CD8-positive, alpha-beta memory T cell (primary cell): Measurements from ENCODE around the gene CD164L2. TPM values are rescaled to one million over a fixed set of nuclear protein-coding genes. Genes with fewer than 3 reads are reported as not detected.

Source experiments
- CTCF ChIA-PET: fragments of 350-600 bp; sonication (Branson Sonifier 250); formaldehyde crosslinking; loops from one replicate; lab custom pipeline; 2021; ENCODE audit warnings: antibody characterized with exemption; lab: Charles Lee
- POLR2A ChIA-PET: fragments of 350-600 bp; sonication (Branson Sonifier 250); formaldehyde crosslinking; loops from one replicate; lab custom pipeline; 2021; ENCODE audit warnings: antibody characterized with exemption; lab: Charles Lee
- DNase-seq, 5 donors: peaks; one replicate each; pipeline versions ENCODE4 v3.0.0 to v3.0.0-alpha.2; 2020 to 2022; ENCODE audit warnings: mixed read lengths in 1 of 5
- H3K27ac ChIP-seq: one replicate; pipeline ENCODE4 v1.7.0; 2013; ENCODE audit warnings: low read depth, mild to moderate bottlenecking, low read length, moderate library complexity
- H3K27me3 ChIP-seq: 2 replicates; pipeline ENCODE4 v1.7.0; 2013; ENCODE audit warnings: low read length, mild to moderate bottlenecking; ENCODE audit not compliant: insufficient read depth, poor library complexity, severe bottlenecking
- H3K36me3 ChIP-seq: 2 replicates; pipeline ENCODE4 v1.7.0; 2013; ENCODE audit warnings: mild to moderate bottlenecking, low read length, moderate library complexity; ENCODE audit not compliant: insufficient read depth
- H3K4me1 ChIP-seq: 2 replicates; pipeline ENCODE4 v1.7.0; 2013; ENCODE audit warnings: mild to moderate bottlenecking, low read length, moderate library complexity; ENCODE audit not compliant: insufficient read depth
- H3K4me3 ChIP-seq: 2 replicates; pipeline ENCODE4 v1.7.0; 2013; ENCODE audit warnings: mild to moderate bottlenecking, low read length
- H3K9me3 ChIP-seq: 2 replicates; pipeline ENCODE4 v1.7.0; 2013; ENCODE audit warnings: mild to moderate bottlenecking, low read length
- H3K27ac Mint-ChIP-seq, 8 donors: one replicate each; pipeline ENCODE4 v1.8.0; 2020 to 2021; ENCODE audit warnings: mixed read lengths in 8 of 8, mild to moderate bottlenecking in 6 of 8, inconsistent platforms in 3 of 8, moderate library complexity in 3 of 8
- H3K27me3 Mint-ChIP-seq, 2 donors: one replicate each; pipeline ENCODE4 v1.8.0; 2020 to 2021; ENCODE audit warnings: mixed read lengths in 2 of 2, mild to moderate bottlenecking in 1 of 2, moderate library complexity in 1 of 2
- H3K36me3 Mint-ChIP-seq, 3 donors: one replicate each; pipeline ENCODE4 v1.8.0; 2020 to 2021; ENCODE audit warnings: mixed read lengths in 3 of 3, inconsistent platforms in 1 of 3, mild to moderate bottlenecking in 1 of 3
- H3K4me1 Mint-ChIP-seq, 3 donors: one replicate each; pipeline ENCODE4 v1.8.0; 2020 to 2021; ENCODE audit warnings: mixed read lengths in 3 of 3, inconsistent platforms in 1 of 3, mild to moderate bottlenecking in 1 of 3
- H3K4me3 Mint-ChIP-seq, 7 donors: one replicate each; pipeline ENCODE4 v1.8.0; 2020 to 2021; ENCODE audit warnings: mixed read lengths in 7 of 7, mild to moderate bottlenecking in 6 of 7, moderate library complexity in 4 of 7, inconsistent platforms in 2 of 7
- H3K9me3 Mint-ChIP-seq, 5 donors: one replicate each; pipeline ENCODE4 v1.8.0; 2020 to 2022; ENCODE audit warnings: mixed read lengths in 5 of 5, mild to moderate bottlenecking in 3 of 5, moderate library complexity in 2 of 5, inconsistent platforms in 1 of 5
- polyA plus RNA-seq: library from polyadenylated mRNA; unstranded; fragments of 300-500 nt; fragmentation: Illumina TruSeq; gene quantifications from one replicate; pipeline ENCODE4 v1.2.3, GENCODE V29; 2021
- total RNA-seq, 2 experiments: library from RNA; stranded (reverse); gene quantifications; one replicate each; pipeline ENCODE4 v1.2.3, GENCODE V29; 2021

The CD164L2 gene
- total and polyA plus RNA-seq, 3 experiments from 2014 or later, result not detected

DNA sequence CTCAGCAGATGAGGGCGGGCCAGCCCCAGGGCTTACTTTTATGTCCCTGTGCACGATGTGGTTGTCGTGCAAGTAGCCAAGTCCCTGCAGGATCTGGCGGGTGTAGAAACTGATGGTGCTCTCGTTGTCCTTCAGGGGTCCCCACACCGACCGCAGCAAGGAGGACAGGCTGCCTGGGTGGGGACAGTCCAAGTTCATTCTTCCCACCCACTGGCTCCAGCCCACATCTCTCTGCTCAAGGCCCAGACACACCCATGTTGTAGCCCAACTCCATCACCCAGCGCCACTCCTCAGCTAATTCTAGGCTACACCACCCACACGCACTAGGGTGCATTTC lies 23.3 kb downstream of the CD164L2 start:
- H3K9me3 ChIP-seq, result no peaks in the 10 kb centered on the region
- no peaks in the 10 kb centered on the region for H3K36me3 Mint-ChIP-seq
- no peaks in the 10 kb centered on the region for H3K36me3 ChIP-seq
- no peaks in the 10 kb centered on the region for H3K27me3 Mint-ChIP-seq
- H3K4me1 Mint-ChIP-seq, result peaks cover 49 to 57% (median 53%) of the 10 kb centered on the region in 3 donors
- DNase-seq, result no peak
- ChIA-PET CTCF (interaction anchor here (1.0 to 7.3 kb wide), 4 partner anchors 9 to 59 kb away, joined by 3 to 115 read pairs (median 64); partner anchors contain the start of genes MAP3K6 and SYTL1), POLR2A (no interaction called here)
- H3K27ac ChIP-seq, result no peak overlapping the region
- no peaks in the 10 kb centered on the region for H3K27me3 ChIP-seq
- peak overlapping the region in 7 of 8 donors; percentile 32 to 87 (median 63) for H3K27ac Mint-ChIP-seq
- H3K9me3 Mint-ChIP-seq, result no peaks in the 10 kb centered on the region
- H3K4me1 ChIP-seq, result peaks cover 49% of the 10 kb centered on the region
- peak overlapping the region; percentile 61 for H3K4me3 ChIP-seq
- H3K4me3 Mint-ChIP-seq, result peak overlapping the region; percentile 79 to 87 (median 83)

- Mint-ChIP-seq H3K36me3 (peaks cover 0 to under 1% (median 0%) of the 10 kb centered on the region in 3 donors), H3K4me3 (peak overlapping the region; percentile 51 to 83 (median 78)), H3K4me1 (peaks cover 46 to 53% (median 49%) of the 10 kb centered on the region in 3 donors), H3K9me3 (no peaks in the 10 kb centered on the region), H3K27me3 (peaks cover 0 to 3% of the 10 kb centered on the region in 2 donors), H3K27ac (peak overlapping the region in 3 of 8 donors; percentile 22 to 63 (median 54))
- H3K4me3 ChIP-seq, result no peak overlapping the region
- H3K9me3 ChIP-seq, result no peaks in the 10 kb centered on the region
- ChIA-PET POLR2A (no interaction called here), CTCF (interaction anchor here (1.0 to 8.0 kb wide), 8 partner anchors 10 to 58 kb away, joined by 3 to 115 read pairs (median 38); partner anchors contain the start of genes CD164L2, MAP3K6 and SYTL1)
- peaks cover 46% of the 10 kb centered on the region for H3K4me1 ChIP-seq
- H3K36me3 ChIP-seq, result no peaks in the 10 kb centered on the region
- no peaks in the 10 kb centered on the region for H3K27me3 ChIP-seq
- DNase-seq, result no peak
- no peak overlapping the region for H3K27ac ChIP-seq
Observed at GRCh38 chr1:27358928-27359313, 24.2 kb downstream of the CD164L2 start.

GRCh38 chr1:27358038-27358927 lies 24.9 kb downstream of the CD164L2 start:
- Histone ChIP-seq H3K27ac (no peak overlapping the region), H3K27me3 (no peaks in the 10 kb centered on the region), H3K36me3 (no peaks in the 10 kb centered on the region), H3K9me3 (no peaks in the 10 kb centered on the region), H3K4me1 (peaks cover 46% of the 10 kb centered on the region), H3K4me3 (peak overlapping the region; percentile 91)
- peak overlapping the region in 2 of 8 donors; percentile 19 to 92 for H3K27ac Mint-ChIP-seq
- ChIA-PET POLR2A (interaction anchor here (0.5 to 2.6 kb wide), 5 partner anchors 12 to 313 kb away, joined by 3 to 25 read pairs (median 3); partner anchors contain the start of gene SYTL1), CTCF (interaction anchor here (0.8 to 8.0 kb wide), 17 partner anchors 11 to 367 kb away, joined by 3 to 115 read pairs (median 9); partner anchors contain the start of genes CD164L2, FAM76A, FCN3 and MAP3K6)
- DNase-seq, result no peak
- H3K4me3 Mint-ChIP-seq, result peak overlapping the region in 6 of 7 donors; percentile 58 to 89 (median 81)
- H3K4me1 Mint-ChIP-seq, result peaks cover 45 to 57% (median 53%) of the 10 kb centered on the region in 3 donors
- H3K9me3 Mint-ChIP-seq, result no peaks in the 10 kb centered on the region
- peaks cover 0 to 3% of the 10 kb centered on the region in 2 donors for H3K27me3 Mint-ChIP-seq
- peaks cover 0 to 7% (median 1%) of the 10 kb centered on the region in 3 donors for H3K36me3 Mint-ChIP-seq

- Histone ChIP-seq H3K36me3 (no peaks in the 10 kb centered on the region), H3K9me3 (no peaks in the 10 kb centered on the region), H3K27ac (peak overlapping the region; percentile 47), H3K4me1 (peaks cover 46% of the 10 kb centered on the region), H3K4me3 (peak overlapping the region; percentile 91), H3K27me3 (no peaks in the 10 kb centered on the region)
- peak overlapping the region; percentile 59 to 94 (median 80) for H3K27ac Mint-ChIP-seq
- peaks cover 44 to 57% (median 53%) of the 10 kb centered on the region in 3 donors for H3K4me1 Mint-ChIP-seq
- no peaks in the 10 kb centered on the region for H3K9me3 Mint-ChIP-seq
- H3K27me3 Mint-ChIP-seq, result peaks cover 0 to 3% of the 10 kb centered on the region in 2 donors
- peaks cover 0 to 10% (median 1%) of the 10 kb centered on the region in 3 donors for H3K36me3 Mint-ChIP-seq
- H3K4me3 Mint-ChIP-seq, result peak overlapping the region; percentile 70 to 89 (median 81)
- POLR2A ChIA-PET, result interaction anchor here (0.5 to 2.6 kb wide), 10 partner anchors 9 to 313 kb away, joined by 3 to 25 read pairs (median 3); partner anchors contain the start of genes MAP3K6, SYTL1 and WASF2
- DNase-seq, result peak; percentile 72 to 88 (median 82)
- CTCF ChIA-PET, result interaction anchor here (0.6 to 8.0 kb wide), 25 partner anchors 9 to 368 kb away, joined by 3 to 115 read pairs (median 4); partner anchors contain the start of genes CD164L2, FAM76A, FCN3 and MAP3K6
Observed at GRCh38 chr1:27357281-27358037, 25.7 kb downstream of the CD164L2 start.

DNA sequence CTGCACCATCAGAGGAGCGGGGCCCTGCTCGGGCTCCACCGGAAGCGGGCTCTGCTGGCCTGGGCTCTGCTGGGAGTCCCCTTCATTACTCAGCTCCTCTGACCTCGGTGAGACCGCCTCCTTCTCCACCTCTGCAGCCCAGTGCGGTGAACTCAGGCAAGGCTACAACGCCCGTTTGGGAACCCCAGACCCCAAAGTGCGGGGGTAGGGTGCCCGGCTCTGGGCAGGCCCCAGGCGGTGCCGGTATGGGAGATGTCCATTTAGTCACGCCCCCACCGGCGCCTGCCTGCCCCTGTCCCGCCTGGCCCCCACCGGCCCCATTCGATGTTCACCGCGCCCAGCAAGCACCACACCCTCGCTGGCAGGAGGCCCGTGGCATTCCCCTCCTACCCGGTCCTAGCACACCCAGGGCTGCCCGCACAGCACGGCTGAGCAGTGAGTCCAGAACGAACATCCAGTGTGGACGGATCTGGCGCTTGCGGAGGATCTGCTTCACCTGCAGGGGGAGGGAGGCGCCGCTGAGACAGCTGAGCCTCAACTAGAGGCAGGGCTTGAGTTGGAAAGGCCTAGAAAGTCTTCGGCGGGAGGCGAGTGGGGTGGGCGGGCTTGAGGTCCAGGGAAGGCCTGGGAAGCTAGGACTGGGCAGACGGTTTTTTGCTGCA lies 26.4 kb downstream of the CD164L2 start:
- peak overlapping the region; percentile 74 to 94 (median 81) for H3K27ac Mint-ChIP-seq
- peaks cover 0 to 3% of the 10 kb centered on the region in 2 donors for H3K27me3 Mint-ChIP-seq
- Histone ChIP-seq H3K4me1 (peaks cover 46% of the 10 kb centered on the region), H3K4me3 (peak overlapping the region; percentile 91), H3K9me3 (no peaks in the 10 kb centered on the region), H3K27me3 (no peaks in the 10 kb centered on the region), H3K27ac (peak overlapping the region; percentile 47), H3K36me3 (no peaks in the 10 kb centered on the region)
- H3K36me3 Mint-ChIP-seq, result peaks cover 0 to 13% (median 1%) of the 10 kb centered on the region in 3 donors
- peaks cover 41 to 57% (median 53%) of the 10 kb centered on the region in 3 donors for H3K4me1 Mint-ChIP-seq
- POLR2A ChIA-PET, result interaction anchor here (0.9 to 2.6 kb wide), 7 partner anchors 9 to 134 kb away, joined by 3 to 25 read pairs (median 5); partner anchors contain the start of genes MAP3K6, SYTL1 and WASF2
- H3K4me3 Mint-ChIP-seq, result peak overlapping the region; percentile 70 to 89 (median 81)
- CTCF ChIA-PET, result interaction anchor here (0.6 to 8.0 kb wide), 24 partner anchors 8 to 369 kb away, joined by 3 to 115 read pairs (median 4); partner anchors contain the start of genes CD164L2, FAM76A, FCN3 and MAP3K6
- H3K9me3 Mint-ChIP-seq, result no peaks in the 10 kb centered on the region
- DNase-seq, result peak in 4 of 5 donors; percentile 32 to 79 (median 46)

GRCh38 chr1:27356277-27356618 lies 26.9 kb downstream of the CD164L2 start:
- POLR2A ChIA-PET, result interaction anchor here (1.8 to 2.6 kb wide), 4 partner anchors 10 to 24 kb away, joined by 5 to 25 read pairs (median 12); partner anchors contain the start of genes MAP3K6 and SYTL1
- CTCF ChIA-PET, result interaction anchor here (0.9 to 8.0 kb wide), 7 partner anchors 13 to 310 kb away, joined by 3 to 115 read pairs (median 50); partner anchors contain the start of genes CD164L2, MAP3K6 and SYTL1
- H3K4me1 ChIP-seq, result peaks cover 46% of the 10 kb centered on the region
- Mint-ChIP-seq H3K9me3 (no peaks in the 10 kb centered on the region), H3K27ac (peak overlapping the region in 7 of 8 donors; percentile 51 to 85 (median 79)), H3K27me3 (peaks cover 0 to 3% of the 10 kb centered on the region in 2 donors), H3K4me1 (peaks cover 41 to 57% (median 53%) of the 10 kb centered on the region in 3 donors), H3K4me3 (peak overlapping the region; percentile 70 to 89 (median 81)), H3K36me3 (peaks cover 0 to 17% (median 1%) of the 10 kb centered on the region in 3 donors)
- no peak overlapping the region for H3K27ac ChIP-seq
- H3K27me3 ChIP-seq, result no peaks in the 10 kb centered on the region
- no peaks in the 10 kb centered on the region for H3K36me3 ChIP-seq
- no peak for DNase-seq
- H3K4me3 ChIP-seq, result no peak overlapping the region
- H3K9me3 ChIP-seq, result no peaks in the 10 kb centered on the region
